ENCODE results near the gene CAMKMT.

DNA sequence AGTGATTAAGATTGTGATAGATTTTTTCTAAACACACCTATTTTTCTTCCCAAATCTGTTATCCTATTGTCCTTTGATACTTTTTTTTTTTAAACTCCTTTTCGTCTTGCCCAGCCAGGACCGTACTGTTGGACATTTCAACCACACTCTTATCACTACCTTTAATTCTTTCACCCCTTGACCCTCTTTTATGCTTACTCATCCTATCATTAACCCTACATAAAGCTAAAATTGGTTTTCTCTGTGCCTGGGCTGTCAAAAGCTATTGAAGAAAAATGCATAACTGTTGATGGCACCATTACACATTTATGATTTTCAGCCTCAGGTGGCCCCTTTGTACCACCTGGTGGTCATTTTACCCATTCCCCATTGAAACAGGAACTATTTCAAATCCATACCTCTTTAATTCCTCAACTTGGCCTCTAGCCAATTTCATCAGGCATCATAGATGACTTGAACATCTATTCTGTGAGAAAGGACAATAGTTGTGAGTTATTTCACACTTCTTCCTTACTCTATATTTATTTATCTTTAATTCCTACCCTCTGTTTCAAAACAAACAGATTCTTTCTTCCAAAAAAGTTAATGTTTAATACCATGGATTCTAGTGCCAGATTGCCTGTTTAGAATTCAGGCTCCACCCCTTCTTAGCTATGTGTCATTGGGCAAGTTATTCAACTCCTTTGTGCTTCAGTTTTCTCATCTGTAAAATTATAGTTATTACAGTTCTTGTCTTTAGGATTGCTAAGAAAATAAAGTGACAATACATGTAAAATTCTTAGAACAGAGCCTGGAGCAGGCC, 258.6 kb downstream of the CAMKMT start:
- TF ChIP-seq CTCF (conservative IDR thresholded peaks at IDR 0.05; ENCODE audit: low read depth in 2 of 2) (peak; percentile 19 to 44; a peak in 3 of 4 replicates), REST (IDR thresholded peaks at IDR 0.05; ENCODE audit: unreplicated experiment) (no peak), NANOG (IDR thresholded peaks at IDR 0.05; ENCODE audit: borderline replicate concordance) (no peak), ZNF114 (CRISPR knock-in tag; IDR thresholded peaks at IDR 0.05) (no peak), CREB1 (CRISPR knock-in tag; IDR thresholded peaks at IDR 0.05; ENCODE audit: low read depth) (no peak)

Measured in GM23338 (cell line).